HUDEP-2 (cell line): ENCODE data around the gene FBXO24.

Experiments
- DNase-seq, 76 experiments: peaks; one replicate each; lab custom pipeline; 2025; ENCODE audit not compliant: unreplicated experiment in 76 of 76; lab: John Stamatoyannopoulos, UW

FBXO24 gene

DNA sequence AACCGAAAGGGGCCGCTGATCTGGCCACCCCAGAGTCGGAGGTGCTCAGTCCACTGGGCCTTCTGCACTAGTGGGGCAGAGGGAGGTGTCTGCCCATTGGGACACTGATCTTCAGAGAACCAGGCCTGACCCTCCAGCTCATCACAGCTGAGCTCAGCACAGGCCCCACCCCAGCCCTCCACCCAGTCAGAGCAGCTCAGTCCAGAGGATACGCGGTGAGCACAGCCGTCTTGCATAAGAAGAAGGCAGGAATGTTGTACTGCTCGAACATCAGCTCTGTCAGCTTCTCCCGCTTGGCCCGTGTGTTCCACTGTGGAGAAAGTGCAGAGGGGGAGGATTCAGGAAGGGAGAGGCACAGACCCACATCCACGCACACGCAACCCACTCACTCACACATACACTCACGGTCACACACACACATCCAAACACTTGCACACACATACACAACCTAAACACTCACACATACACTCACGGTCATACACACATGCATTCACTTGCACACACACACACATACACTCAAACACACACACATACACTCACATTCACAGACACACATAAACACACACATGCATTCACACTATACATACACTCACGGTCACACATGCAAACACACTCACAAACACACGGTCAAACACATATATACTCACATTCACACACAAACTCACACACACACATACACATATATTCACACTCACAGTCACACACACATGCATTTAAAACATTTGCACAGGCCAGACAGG lies 63.9 kb downstream of the FBXO24 start:
- DNase-seq, result no peak
